HCT116 (cell line): ENCODE data around the gene PARP6. TPM values are rescaled to one million over a fixed set of nuclear protein-coding genes. Genes with fewer than 3 reads are reported as not detected.

Source experiments
- ATAC-seq: fragments of 200-7000 bp; cut with Tn5 transposase; 2 replicates; pipeline ENCODE4 v1.9.1; 2020; ENCODE audit warnings: mild to moderate bottlenecking, moderate library complexity
- BruUV-seq: library from RNA; stranded (reverse); fragments of 400-500 nt; replicated peaks from 2 replicates; lab custom pipeline; 2021; lab: Mats Ljungman, UMichigan
- CTCF ChIA-PET: fragments of 300-600 bp; sonication (Branson Sonifier 250); formaldehyde crosslinking; loops from one replicate; lab custom pipeline; 2021; ENCODE audit warnings: antibody characterized with exemption; lab: Charles Lee
- POLR2A ChIA-PET: fragments of 300-600, 350-600 bp; sonication (Branson Sonifier 250); formaldehyde crosslinking; loops from one replicate; lab custom pipeline; 2021; ENCODE audit warnings: antibody characterized with exemption; lab: Charles Lee
- RAD21 ChIA-PET, 2 experiments: fragments of 300-600 bp; sonication (Branson Sonifier 250); formaldehyde crosslinking; loops; one replicate each; lab custom pipeline; 2023; ENCODE audit warnings: low total read pairs in 2 of 2; ENCODE audit not compliant: uncharacterized antibody in 2 of 2, unreplicated experiment in 2 of 2, low non-redundant PET in 1 of 2; lab: Charles Lee
- DNase-seq: peaks from one replicate; pipeline ENCODE4 v3.0.0-alpha.2; 2010; ENCODE audit warnings: low read depth, low spot score
- H2AFZ ChIP-seq: fragments of 200-600 bp; shearing (Covaris generic), sonication (generic); 2 replicates; pipeline ENCODE4 v1.6.1; 2017; ENCODE audit warnings: low read depth, mixed run types, mixed read lengths, antibody characterized with exemption, low read length; ENCODE audit not compliant: poor library complexity, severe bottlenecking
- H3K27ac ChIP-seq: 2 replicates; pipeline ENCODE4 v1.5.1; 2012; ENCODE audit warnings: low read depth, low read length
- H3K27me3 ChIP-seq: fragments of 200-600 bp; sonication (generic); 2 replicates; pipeline ENCODE4 v1.6.1; 2016; ENCODE audit warnings: mixed run types, low read length, mixed read lengths; ENCODE audit not compliant: insufficient read depth
- H3K36me3 ChIP-seq, 2 experiments: fragments of 200-500 bp in 1 of 2; fragments of 200-600 bp in 1 of 2; sonication (Bioruptor generic) in 1 of 2; sonication (generic) in 1 of 2; 2 replicates each; pipeline versions ENCODE4 v1.5.1 to v1.6.1; 2014 to 2016; ENCODE audit warnings: low read length in 2 of 2, inconsistent platforms in 1 of 2, mixed read lengths in 1 of 2, mixed run types in 1 of 2; ENCODE audit not compliant: insufficient read depth in 2 of 2, control insufficient read depth in 1 of 2
- H3K4me1 ChIP-seq, 2 experiments: fragments of 200-600 bp in 1 of 2; sonication (generic) in 1 of 2; 2 replicates each; pipeline versions ENCODE4 v1.5.1 to v1.6.1; 2012 to 2017; ENCODE audit warnings: low read length in 2 of 2, inconsistent platforms in 1 of 2, mild to moderate bottlenecking in 1 of 2, mixed read lengths in 1 of 2, mixed run types in 1 of 2, moderate library complexity in 1 of 2; ENCODE audit not compliant: insufficient read depth in 2 of 2, control insufficient read depth in 1 of 2
- H3K4me2 ChIP-seq: fragments of 200-600 bp; sonication (generic); 2 replicates; pipeline ENCODE4 v1.6.1; 2017; ENCODE audit warnings: mixed run types, low read length, mixed read lengths
- H3K4me3 ChIP-seq, 2 experiments: fragments of 200-600 bp in 1 of 2; sonication (generic) in 1 of 2; replicated peaks in 1 of 2; 2 replicates each; pipeline ENCODE4 v1.5.1; 2011 to 2016; ENCODE audit warnings: low read length in 2 of 2, control low read depth in 1 of 2, low read depth in 1 of 2, mild to moderate bottlenecking in 1 of 2, mixed read lengths in 1 of 2, mixed run types in 1 of 2
- H3K79me2 ChIP-seq: fragments of 200-600 bp; sonication (generic); 2 replicates; pipeline ENCODE4 v1.6.1; 2017; ENCODE audit warnings: mild to moderate bottlenecking, mixed run types, low read length, moderate library complexity, mixed read lengths; ENCODE audit not compliant: insufficient read depth
- H3K9ac ChIP-seq: fragments of 200-600 bp; sonication (generic); 2 replicates; pipeline ENCODE4 v1.6.1; 2016; ENCODE audit warnings: low read length, mixed read lengths
- H3K9me2 ChIP-seq: fragments of 200-600 bp; sonication (generic), shearing (Covaris generic); 2 replicates; pipeline ENCODE4 v1.6.1; 2017; ENCODE audit warnings: mixed run types, mild to moderate bottlenecking, moderate library complexity; ENCODE audit not compliant: insufficient read depth
- H3K9me3 ChIP-seq, 2 experiments: fragments of 200-500 bp in 1 of 2; fragments of 200-600 bp in 1 of 2; sonication (Bioruptor generic) in 1 of 2; sonication (generic) in 1 of 2; 2 replicates each; pipeline ENCODE4 v1.6.1; 2014 to 2017; ENCODE audit warnings: low read length in 2 of 2, mixed read lengths in 2 of 2, inconsistent platforms in 1 of 2, low read depth in 1 of 2, mild to moderate bottlenecking in 1 of 2, mixed run types in 1 of 2, moderate library complexity in 1 of 2; ENCODE audit not compliant: control insufficient read depth in 1 of 2, insufficient read depth in 1 of 2
- H4K20me1 ChIP-seq: fragments of 200-600 bp; sonication (generic), shearing (Covaris generic); 2 replicates; pipeline ENCODE4 v1.6.1; 2017; ENCODE audit warnings: mixed run types, mild to moderate bottlenecking, moderate library complexity; ENCODE audit not compliant: insufficient read depth
- CEBPB ChIP-seq: IDR thresholded peaks from 2 replicates; pipeline ENCODE4 v1.6.1; 2012; ENCODE audit warnings: low read depth
- JUND ChIP-seq: IDR thresholded peaks from 2 replicates; pipeline ENCODE4 v1.6.1; 2012
- POLR2A ChIP-seq: IDR thresholded peaks from 2 replicates; pipeline ENCODE4 v1.7.0; 2011; ENCODE audit warnings: borderline replicate concordance; ENCODE audit not compliant: insufficient read depth, insufficient read length; ENCODE audit errors: extremely low read depth
- POLR2AphosphoS5 ChIP-seq: IDR thresholded peaks from 2 replicates; pipeline ENCODE4 v1.6.1; 2011; ENCODE audit warnings: mild to moderate bottlenecking, low read depth, low read length, moderate library complexity
- SP1 ChIP-seq: IDR thresholded peaks from 2 replicates; pipeline ENCODE4 v1.6.1; 2012; ENCODE audit warnings: low read depth
- SRF ChIP-seq: IDR thresholded peaks from 2 replicates; pipeline ENCODE4 v1.6.1; 2012; ENCODE audit warnings: low read depth
- TCF7L2 ChIP-seq: IDR thresholded peaks from 2 replicates; pipeline ENCODE4 v1.7.0; 2011; ENCODE audit warnings: borderline replicate concordance, inconsistent platforms; ENCODE audit not compliant: insufficient read depth, insufficient read length; ENCODE audit errors: extremely low read depth
- ZNF274 ChIP-seq: fragments of 200-500 bp; sonication (Bioruptor generic); IDR thresholded peaks from 2 replicates; pipeline ENCODE4 v1.6.1; 2014; ENCODE audit warnings: mild to moderate bottlenecking, low read depth, low read length, inconsistent platforms
- intact Hi-C: fragments of 100-400 bp; cut with micrococcal nuclease; formaldehyde crosslinking; loops from 2 replicates; pipeline ENCODE4 v1.10.0; 2022
- total RNA-seq: library from RNA; stranded (reverse); gene quantifications from one replicate; pipeline ENCODE4 v1.2.1, GENCODE V29; 2021; ENCODE audit not compliant: unreplicated experiment
- TF ChIP-seq, protein P1 (sequence below): IDR thresholded peaks from 2 replicates; pipeline ENCODE4 v1.6.1; 2012
- TF ChIP-seq, protein P2 (sequence below), 3 experiments: fragments of 200-600 bp in 1 of 3; sonication (generic) in 1 of 3; IDR thresholded peaks in 2 of 3; conservative IDR thresholded peaks in 1 of 3; 2 replicates each; pipeline ENCODE4 v1.5.1; 2012 to 2017; ENCODE audit warnings: low read depth in 2 of 3, low read length in 2 of 3, antibody characterized with exemption in 1 of 3, borderline replicate concordance in 1 of 3, control low read depth in 1 of 3, mild to moderate bottlenecking in 1 of 3, mixed read lengths in 1 of 3, mixed run types in 1 of 3, moderate library complexity in 1 of 3; ENCODE audit not compliant: insufficient read depth in 1 of 3

Gene PARP6
- total RNA-seq, 1 experiment from 2014 or later = 67.9 TPM

DNA sequence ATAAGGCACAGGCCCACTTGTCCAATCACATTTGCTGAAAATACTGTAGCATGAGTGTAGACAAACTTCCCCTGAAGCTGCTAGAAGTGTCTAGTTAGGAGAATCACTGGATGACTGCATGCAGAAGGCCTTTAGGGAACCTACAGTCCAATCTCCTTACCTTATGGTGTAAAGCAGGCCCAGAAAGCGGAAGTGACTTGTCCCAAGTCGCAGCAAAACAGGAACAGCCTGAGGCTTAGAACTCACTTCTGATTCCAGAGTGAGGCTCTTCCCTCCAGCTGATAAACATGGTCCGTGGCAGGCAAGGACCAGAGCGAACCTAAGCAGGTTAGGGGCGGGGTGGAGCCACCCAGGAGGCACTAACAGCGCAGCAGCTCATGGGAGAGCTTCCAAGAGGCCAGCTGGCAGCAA is 77.2 kb downstream of the PARP6 start:
- no peaks in the 10 kb centered on the region for H3K9me2 ChIP-seq
- H3K36me3 ChIP-seq = peaks cover 10 to 13% of the 10 kb centered on the region in 2 experiments; a peak in 2 of 4 replicates
- no peak overlapping the region for H3K9ac ChIP-seq
- H2AFZ ChIP-seq = no peak overlapping the region
- H3K79me2 ChIP-seq = no peaks in the 10 kb centered on the region
- H3K9me3 ChIP-seq = no peaks in the 10 kb centered on the region
- ChIA-PET RAD21 (no interaction called here), POLR2A (no interaction called here), CTCF (no interaction called here)
- H3K4me2 ChIP-seq = no peak overlapping the region
- H3K27ac ChIP-seq = no peak overlapping the region
- ATAC-seq (no peak), DNase-seq (no peak)
- intact Hi-C loops = no loop called here
- peaks cover 5 to 32% of the 10 kb centered on the region in 2 experiments; a peak in 3 of 4 replicates for H3K4me1 ChIP-seq
- TF ChIP-seq JUND = no peak
- TF ChIP-seq TCF7L2 = no peak
- TF ChIP-seq POLR2A = no peak
- TF ChIP-seq ZNF274 = no peak
- TF ChIP-seq SP1 = no peak
- no peak for TF ChIP-seq SRF
- peaks cover 4% of the 10 kb centered on the region; the same call in 1 of the 2 replicates for H4K20me1 ChIP-seq
- H3K27me3 ChIP-seq = no peaks in the 10 kb centered on the region
- H3K4me3 ChIP-seq = no peak overlapping the region
- BruUV-seq = no TSS peak

DNA sequence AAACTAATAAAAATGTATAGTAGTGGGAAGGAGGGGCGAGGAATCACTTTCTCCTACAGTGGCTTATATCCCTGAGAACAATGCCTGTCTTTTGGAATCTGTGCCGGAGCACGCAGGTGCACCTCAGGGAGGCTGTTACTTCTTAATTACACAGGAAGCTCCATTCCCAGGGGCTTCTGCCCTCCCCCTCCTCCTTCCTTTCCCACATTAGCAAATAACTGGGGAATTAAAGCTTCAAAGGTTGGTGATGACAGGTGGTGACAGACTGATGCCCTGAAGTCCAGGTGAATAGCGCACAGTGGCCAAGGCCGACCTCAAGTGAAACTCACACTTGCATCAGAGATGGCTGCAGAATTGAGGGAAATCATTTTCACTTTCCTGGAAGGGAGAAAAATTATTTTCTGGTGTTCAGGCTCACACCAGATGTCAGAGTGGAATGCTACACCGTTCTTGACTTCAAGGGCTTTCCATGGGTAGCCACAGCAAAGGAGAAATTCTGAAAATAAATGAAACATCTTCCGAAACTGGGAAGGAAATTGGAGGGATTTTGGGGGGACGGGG is 78.4 kb downstream of the PARP6 start:
- no peak for DNase-seq

More for the DNA sequence above, 78.4 kb downstream of the PARP6 start:
- ChIA-PET CTCF (no interaction called here), RAD21 (no interaction called here), POLR2A (no interaction called here)
- TF ChIP-seq CEBPB (no peak), POLR2AphosphoS5 (no peak)
- TF ChIP-seq, protein P1, sequence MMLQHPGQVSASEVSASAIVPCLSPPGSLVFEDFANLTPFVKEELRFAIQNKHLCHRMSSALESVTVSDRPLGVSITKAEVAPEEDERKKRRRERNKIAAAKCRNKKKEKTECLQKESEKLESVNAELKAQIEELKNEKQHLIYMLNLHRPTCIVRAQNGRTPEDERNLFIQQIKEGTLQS = no peak
- TF ChIP-seq, protein P2, sequence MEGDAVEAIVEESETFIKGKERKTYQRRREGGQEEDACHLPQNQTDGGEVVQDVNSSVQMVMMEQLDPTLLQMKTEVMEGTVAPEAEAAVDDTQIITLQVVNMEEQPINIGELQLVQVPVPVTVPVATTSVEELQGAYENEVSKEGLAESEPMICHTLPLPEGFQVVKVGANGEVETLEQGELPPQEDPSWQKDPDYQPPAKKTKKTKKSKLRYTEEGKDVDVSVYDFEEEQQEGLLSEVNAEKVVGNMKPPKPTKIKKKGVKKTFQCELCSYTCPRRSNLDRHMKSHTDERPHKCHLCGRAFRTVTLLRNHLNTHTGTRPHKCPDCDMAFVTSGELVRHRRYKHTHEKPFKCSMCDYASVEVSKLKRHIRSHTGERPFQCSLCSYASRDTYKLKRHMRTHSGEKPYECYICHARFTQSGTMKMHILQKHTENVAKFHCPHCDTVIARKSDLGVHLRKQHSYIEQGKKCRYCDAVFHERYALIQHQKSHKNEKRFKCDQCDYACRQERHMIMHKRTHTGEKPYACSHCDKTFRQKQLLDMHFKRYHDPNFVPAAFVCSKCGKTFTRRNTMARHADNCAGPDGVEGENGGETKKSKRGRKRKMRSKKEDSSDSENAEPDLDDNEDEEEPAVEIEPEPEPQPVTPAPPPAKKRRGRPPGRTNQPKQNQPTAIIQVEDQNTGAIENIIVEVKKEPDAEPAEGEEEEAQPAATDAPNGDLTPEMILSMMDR (IDR thresholded peaks at IDR 0.05 in 2 of 3, conservative IDR thresholded peaks at IDR 0.05 in 1 of 3; ENCODE audit: borderline replicate concordance in 1 of 3, insufficient read depth in 1 of 3, low read depth in 2 of 3, low read length in 2 of 3) = no peak
- no peaks in the 10 kb centered on the region for H3K27me3 ChIP-seq
- no peak overlapping the region for H3K9ac ChIP-seq
- H2AFZ ChIP-seq = no peak overlapping the region
- no peak overlapping the region for H3K4me3 ChIP-seq
- ATAC-seq = no peak
- H3K27ac ChIP-seq = no peak overlapping the region
- H3K9me3 ChIP-seq = no peaks in the 10 kb centered on the region
- H3K4me2 ChIP-seq = no peak overlapping the region
- H3K79me2 ChIP-seq = no peaks in the 10 kb centered on the region
- H3K4me1 ChIP-seq = peaks cover 5 to 25% of the 10 kb centered on the region in 2 experiments; a peak in 3 of 4 replicates
- intact Hi-C loops = no loop called here
- H4K20me1 ChIP-seq = no peaks in the 10 kb centered on the region
- no TSS peak for BruUV-seq
- no peaks in the 10 kb centered on the region for H3K9me2 ChIP-seq
- H3K36me3 ChIP-seq = peaks cover 3 to 5% of the 10 kb centered on the region in 2 experiments; a peak in 2 of 4 replicates
